PC-9 (cell line): Measurements from ENCODE around the gene TSR3. TPM values are rescaled to one million over a fixed set of nuclear protein-coding genes. Genes with fewer than 3 reads are reported as not detected.
A peak's percentile ranks its signal among the peaks of the same experiment; 100 is the strongest.

Experiments used
- Bru-seq: library from RNA; stranded (reverse); fragments of 400-500 nt; gene quantifications from one replicate; lab custom pipeline; 2021; lab: Mats Ljungman, UMichigan
- BruChase-seq, 2 experiments: library from RNA; stranded (reverse); fragments of 400-500 nt; gene quantifications; one replicate each; lab custom pipeline; 2021; lab: Mats Ljungman, UMichigan
- BruUV-seq: library from RNA; stranded (reverse); fragments of 400-500 nt; replicated peaks from 2 replicates; lab custom pipeline; 2021; lab: Mats Ljungman, UMichigan
- CTCF ChIA-PET: fragments of 300-600 bp; sonication (Branson Sonifier 250); formaldehyde crosslinking; loops from one replicate; lab custom pipeline; 2022; ENCODE audit warnings: antibody characterized with exemption; lab: Charles Lee
- POLR2A ChIA-PET: fragments of 300-600 bp; sonication (Branson Sonifier 250); formaldehyde crosslinking; loops from one replicate; lab custom pipeline; 2022; ENCODE audit warnings: antibody characterized with exemption; ENCODE audit not compliant: unreplicated experiment; lab: Charles Lee
- DNase-seq, 2 experiments: peaks; one replicate each; pipeline versions ENCODE4 v3.0.0 to v3.0.0-alpha.2; 2015 to 2022; ENCODE audit warnings: mixed read lengths in 1 of 2
- H2AFZ ChIP-seq: fragments of 200-600 bp; sonication (generic); 2 replicates; pipeline ENCODE4 v1.8.1; 2017; ENCODE audit warnings: antibody characterized with exemption
- H3F3A ChIP-seq: fragments of 200-600 bp; sonication (generic); 2 replicates; pipeline ENCODE4 v1.8.1; 2017; ENCODE audit warnings: antibody characterized with exemption, mild to moderate bottlenecking, low read depth; ENCODE audit not compliant: insufficient read depth
- H3K27ac ChIP-seq: fragments of 200-600 bp; sonication (generic); 2 replicates; pipeline ENCODE4 v1.6.1; 2016; ENCODE audit warnings: mixed run types
- H3K27me3 ChIP-seq: fragments of 200-600 bp; sonication (generic); 2 replicates; pipeline ENCODE4 v1.6.1; 2016; ENCODE audit warnings: low read depth, mixed run types; ENCODE audit not compliant: insufficient read depth
- H3K36me3 ChIP-seq: fragments of 200-600 bp; sonication (generic); 2 replicates; pipeline ENCODE4 v1.6.1; 2016; ENCODE audit warnings: low read depth, mixed run types
- H3K4me1 ChIP-seq: fragments of 200-600 bp; sonication (generic); replicated peaks from 2 replicates; pipeline ENCODE4 v1.6.1; 2016; ENCODE audit warnings: mixed run types; ENCODE audit not compliant: insufficient read depth
- H3K4me2 ChIP-seq: fragments of 200-600 bp; sonication (generic); 2 replicates; pipeline ENCODE4 v1.6.1; 2017; ENCODE audit warnings: mixed run types
- H3K4me3 ChIP-seq: fragments of 200-600 bp; sonication (generic); 2 replicates; pipeline ENCODE4 v1.6.1; 2016; ENCODE audit warnings: mixed run types
- H3K79me2 ChIP-seq: fragments of 200-600 bp; sonication (generic); 2 replicates; pipeline ENCODE4 v1.6.1; 2017; ENCODE audit warnings: low read depth, mixed run types
- H3K9me2 ChIP-seq: fragments of 200-600 bp; sonication (generic); 2 replicates; pipeline ENCODE4 v1.8.1; 2017; ENCODE audit warnings: mild to moderate bottlenecking; ENCODE audit not compliant: insufficient read depth
- H3K9me3 ChIP-seq: fragments of 200-600 bp; sonication (generic); 2 replicates; pipeline ENCODE4 v1.8.1; 2016; ENCODE audit warnings: low read depth; ENCODE audit not compliant: insufficient read depth
- H4K20me1 ChIP-seq: fragments of 200-600 bp; sonication (generic); 2 replicates; pipeline ENCODE4 v1.8.1; 2017; ENCODE audit not compliant: insufficient read depth
- CTCF ChIP-seq: fragments of 200-600 bp; sonication (generic); conservative IDR thresholded peaks from 2 replicates; pipeline ENCODE4 v1.6.1; 2017; ENCODE audit warnings: mixed run types, antibody characterized with exemption, mild to moderate bottlenecking, moderate library complexity
- EZH2 ChIP-seq: fragments of 200-600 bp; sonication (generic); IDR thresholded peaks from 2 replicates; pipeline ENCODE4 v1.8.0; 2017; ENCODE audit warnings: antibody characterized with exemption, low read depth
- intact Hi-C: fragments of 100-400 bp; cut with micrococcal nuclease; formaldehyde crosslinking; loops from one replicate; pipeline ENCODE4 v1.10.0; 2022; ENCODE audit not compliant: unreplicated experiment
- long read RNA-seq: library from polyadenylated mRNA; stranded (forward); transcript quantifications from one replicate; pipeline ENCODE4 v2.0.0, GENCODE V29; 2022
- total RNA-seq: library from RNA; stranded (reverse); gene quantifications from 2 replicates; pipeline ENCODE4 v1.2.3, GENCODE V29; 2021

Gene TSR3
- total RNA-seq, result 69.5 and 108 TPM in 2 replicates
- percentile 61 among the genes with signal in this experiment for Bru-seq, nascent RNA
- BruChase-seq, experiment 1, labeled RNA remaining after a 2-hour chase, result percentile 71 among the genes with signal in this experiment
- percentile 88 among the genes with signal in this experiment for BruChase-seq, experiment 2, labeled RNA remaining after a 6-hour chase
- long read RNA-seq, transcript TSR3-201 (6 exons, 1,243 nt), result major isoform, 197 of 248 reads
- long read RNA-seq, partial matches to known transcripts, result 5 of 248 reads
- long read RNA-seq, other reads (novel, unspliced or antisense), result 46 of 248 reads

GRCh38 chr16:1351582-1352362, at the start of gene TSR3, which contains the start of gene GNPTG:
TSR3 (minus strand) TSS chr16:1351878; CDS start chr16:1351804, 74 bp downstream.
GNPTG (plus strand) TSS chr16:1351931; CDS start chr16:1351966, 35 bp downstream.
- peaks cover 57% of the 10 kb centered on the region for H3K79me2 ChIP-seq
- H3K36me3 ChIP-seq, result no peaks in the 10 kb centered on the region
- TF ChIP-seq EZH2, result no peak
- no peak for TF ChIP-seq CTCF
- H3K9me3 ChIP-seq, result no peaks in the 10 kb centered on the region
- no peaks in the 10 kb centered on the region for H3K27me3 ChIP-seq
- H3K4me2 ChIP-seq, result peak within 1 kb of the TSS; percentile 95
- CTCF ChIA-PET, result no interaction called here
- H2AFZ ChIP-seq, result peak within 1 kb of the TSS; percentile 93
- no peaks in the 10 kb centered on the region for H3K9me2 ChIP-seq
- POLR2A ChIA-PET, result no interaction called here
- DNase-seq, result peak; percentile 66 to 91
- no peak within 1 kb of the TSS for H3K27ac ChIP-seq
- H4K20me1 ChIP-seq, result peaks cover 14% of the 10 kb centered on the region; the same call in 1 of the 2 replicates
- intact Hi-C loops, result no loop called here
- H3K4me3 ChIP-seq, result peak within 1 kb of the TSS; percentile 96
- peaks cover 8% of the 10 kb centered on the region; the same call in 1 of the 2 replicates for H3F3A ChIP-seq
- peaks cover 17% of the 10 kb centered on the region for H3K4me1 ChIP-seq
- BruUV-seq, result no TSS peak

DNA sequence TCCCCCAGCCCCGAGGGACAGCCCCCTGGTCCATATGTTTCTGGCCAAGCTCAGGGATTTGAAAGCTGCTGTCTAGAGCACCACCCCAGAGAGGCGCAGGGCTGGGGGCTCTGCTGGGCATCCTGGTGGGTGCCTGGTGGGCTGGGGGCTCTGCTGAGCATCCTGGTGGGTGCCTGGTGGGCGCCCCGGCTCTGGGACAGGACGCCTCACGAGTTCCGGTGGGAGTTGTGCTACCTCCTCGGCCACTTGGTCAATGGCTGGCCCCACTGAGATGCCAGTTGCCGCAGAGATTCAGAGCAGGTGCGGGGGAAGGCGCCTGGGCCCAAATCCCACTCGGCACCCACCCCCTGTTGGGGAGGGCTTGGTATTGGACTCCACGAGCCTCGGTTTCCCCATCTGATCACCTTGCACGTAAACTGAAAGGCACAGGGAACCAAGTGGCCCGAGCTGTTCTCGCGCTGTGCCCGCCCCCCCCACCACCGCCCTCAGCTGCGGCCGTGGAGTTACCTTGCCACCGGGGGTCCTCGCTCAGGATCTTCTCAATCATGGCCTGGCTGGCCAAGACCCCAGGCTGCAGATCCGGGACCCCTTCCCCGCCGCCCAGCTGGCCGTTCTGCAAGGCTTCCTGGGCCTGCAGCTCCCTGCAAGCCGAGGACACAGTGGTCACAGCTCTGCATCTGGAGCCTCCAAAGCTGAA, 49.5 kb upstream of the TSR3 start:
- POLR2A ChIA-PET, result no interaction called here
- Histone ChIP-seq H3K9me2 (no peaks in the 10 kb centered on the region), H2AFZ (no peak overlapping the region), H4K20me1 (no peaks in the 10 kb centered on the region), H3K27me3 (no peaks in the 10 kb centered on the region), H3K27ac (no peak overlapping the region), H3F3A (no peaks in the 10 kb centered on the region; the same call in 1 of the 2 replicates), H3K36me3 (no peaks in the 10 kb centered on the region), H3K9me3 (no peaks in the 10 kb centered on the region), H3K4me2 (no peak overlapping the region), H3K4me3 (no peak overlapping the region), H3K4me1 (no peaks in the 10 kb centered on the region), H3K79me2 (no peaks in the 10 kb centered on the region)
- intact Hi-C loops, result no loop called here
- TF ChIP-seq EZH2, result no peak
- no peak for TF ChIP-seq CTCF
- no peak for DNase-seq
- CTCF ChIA-PET, result no interaction called here
- BruUV-seq, result no TSS peak
